HepG2 (cell line): ENCODE measurements around the gene ZNF860. TPM values are rescaled to one million over a fixed set of nuclear protein-coding genes. Genes with fewer than 3 reads are reported as not detected.
A peak's percentile ranks its signal among the peaks of the same experiment; 100 is the strongest.

Experiments used
- ATAC-seq: fragments of 200-7000 bp; cut with Tn5 transposase; 3 replicates; pipeline ENCODE4 v1.9.1; 2020; ENCODE audit warnings: mild to moderate bottlenecking, moderate library complexity
- BruUV-seq: library from RNA; stranded (reverse); fragments of 400-500 nt; replicated peaks from 2 replicates; lab custom pipeline; 2021; lab: Mats Ljungman, UMichigan
- CTCF ChIA-PET: fragments of 300-600 bp; formaldehyde crosslinking; extraction: SDS; loops from one replicate; lab custom pipeline; 2021; ENCODE audit warnings: low total read pairs, inconsistent platforms, low intra/inter-chr PET ratio; lab: Yijun Ruan, JAX
- POLR2A ChIA-PET: fragments of 350-600 bp; sonication (Branson Sonifier 250); formaldehyde crosslinking; loops from one replicate; lab custom pipeline; 2020; ENCODE audit warnings: antibody characterized with exemption, inconsistent platforms; lab: Yijun Ruan, JAX
- DNase-seq: peaks from one replicate; pipeline ENCODE4 v3.0.0-alpha.2; 2015; ENCODE audit warnings: low spot score
- FAIRE-seq: peaks from 3 replicates; lab custom pipeline; 2011; peaks lifted over from hg19 to GRCh38; lab: Jason Lieb, UNC
- H2AFZ ChIP-seq: one replicate; pipeline ENCODE4 v1.6.1; 2011; ENCODE audit warnings: low read length, inconsistent platforms
- H3K27ac ChIP-seq: fragments of 300-600 bp; 3 replicates; pipeline ENCODE4 v1.8.0; 2011; ENCODE audit warnings: mixed run types, mild to moderate bottlenecking, mixed read lengths, low read length, inconsistent platforms; ENCODE audit not compliant: insufficient read depth; ENCODE audit errors: extremely low read length
- H3K27me3 ChIP-seq, 2 experiments: fragments of 200-600 bp in 1 of 2; 2 replicates in 1 of 2; 3 replicates in 1 of 2; pipeline versions ENCODE4 v1.6.0 to v1.8.0; 2011; ENCODE audit warnings: low read length in 2 of 2, mild to moderate bottlenecking in 2 of 2, moderate library complexity in 2 of 2, inconsistent platforms in 1 of 2; ENCODE audit not compliant: insufficient read depth in 2 of 2, control insufficient read depth in 1 of 2
- H3K36me3 ChIP-seq, 2 experiments: fragments of 200-600 bp in 1 of 2; replicated peaks in 1 of 2; 2 replicates in 1 of 2; 3 replicates in 1 of 2; pipeline versions ENCODE4 v1.5.1 to v1.8.0; 2011; ENCODE audit warnings: low read length in 2 of 2, inconsistent platforms in 1 of 2; ENCODE audit not compliant: insufficient read depth in 2 of 2, control insufficient read depth in 1 of 2
- H3K4me1 ChIP-seq: 2 replicates; pipeline ENCODE4 v1.5.1; 2012; ENCODE audit warnings: low read length, inconsistent platforms; ENCODE audit not compliant: insufficient read depth
- H3K4me2 ChIP-seq: 2 replicates; pipeline ENCODE4 v1.6.0; 2011; ENCODE audit warnings: low read depth, low read length, inconsistent platforms
- H3K4me3 ChIP-seq, 3 experiments: fragments of 200-600 bp in 1 of 3; sonication (generic), shearing (Covaris generic) in 1 of 3; replicated peaks in 1 of 3; 2 replicates each; pipeline ENCODE4 v1.5.1; 2011 to 2016; ENCODE audit warnings: low read length in 3 of 3, inconsistent platforms in 2 of 3, low read depth in 2 of 3, mild to moderate bottlenecking in 2 of 3, control low read depth in 1 of 3, mixed read lengths in 1 of 3; ENCODE audit not compliant: insufficient read depth in 1 of 3
- H3K79me2 ChIP-seq: one replicate; pipeline ENCODE4 v1.6.1; 2011; ENCODE audit warnings: low read length, inconsistent platforms; ENCODE audit not compliant: insufficient read depth
- H3K9ac ChIP-seq: 2 replicates; pipeline ENCODE4 v1.6.0; 2011; ENCODE audit warnings: mild to moderate bottlenecking, low read depth, low read length, inconsistent platforms; ENCODE audit not compliant: insufficient read depth
- H3K9me3 ChIP-seq: 2 replicates; pipeline ENCODE4 v1.5.1; 2012; ENCODE audit warnings: mild to moderate bottlenecking, low read length
- H4K20me1 ChIP-seq: 2 replicates; pipeline ENCODE4 v1.6.0; 2011; ENCODE audit warnings: inconsistent platforms, mild to moderate bottlenecking, low read length, moderate library complexity; ENCODE audit not compliant: insufficient read depth
- ARHGAP35 ChIP-seq: sonication (generic); formaldehyde crosslinking; IDR thresholded peaks from 2 replicates; pipeline ENCODE4 v1.9.0; 2022; ENCODE audit warnings: mild to moderate bottlenecking, inconsistent platforms, moderate library complexity, missing genetic modification reagents, borderline replicate concordance
- CREM ChIP-seq, 2 experiments: sonication (generic) in 1 of 2; formaldehyde crosslinking in 1 of 2; IDR thresholded peaks; 2 replicates each; pipeline versions ENCODE4 v1.4.0 to v1.6.1; 2016 to 2020; ENCODE audit warnings: antibody characterized with exemption in 1 of 2, mild to moderate bottlenecking in 1 of 2, missing genetic modification reagents in 1 of 2
- DMAP1 ChIP-seq: IDR thresholded peaks from 2 replicates; pipeline ENCODE4 v1.6.1; 2016
- ELF3 ChIP-seq: IDR thresholded peaks from 2 replicates; pipeline ENCODE4 v1.6.1; 2016; ENCODE audit warnings: missing genetic modification reagents, missing compliant biosample characterization
- ESRRA ChIP-seq: sonication (generic); formaldehyde crosslinking; IDR thresholded peaks from 2 replicates; pipeline ENCODE4 v1.5.1; 2020; ENCODE audit warnings: mild to moderate bottlenecking, low read depth, missing genetic modification reagents
- GATAD2A ChIP-seq: IDR thresholded peaks from 2 replicates; pipeline ENCODE4 v1.6.1; 2016
- GPN1 ChIP-seq: sonication (generic); formaldehyde crosslinking; IDR thresholded peaks from 2 replicates; pipeline ENCODE4 v1.5.1; 2020; ENCODE audit warnings: missing genetic modification reagents, borderline replicate concordance
- HNF4G ChIP-seq, 2 experiments: sonication (generic) in 1 of 2; formaldehyde crosslinking in 1 of 2; IDR thresholded peaks; 2 replicates each; pipeline versions ENCODE4 v1.4.0 to v1.6.1; 2011 to 2020; ENCODE audit warnings: borderline replicate concordance in 2 of 2, low read depth in 2 of 2, mild to moderate bottlenecking in 2 of 2, low read length in 1 of 2, missing genetic modification reagents in 1 of 2, moderate library complexity in 1 of 2
- NCOA1 ChIP-seq: sonication (generic); formaldehyde crosslinking; IDR thresholded peaks from 2 replicates; pipeline ENCODE4 v1.9.0; 2021; ENCODE audit warnings: missing genetic modification reagents
- NR2F1 ChIP-seq, 2 experiments: fragments of 450-650 bp in 1 of 2; formaldehyde crosslinking in 1 of 2; IDR thresholded peaks; 2 replicates each; pipeline versions ENCODE4 v1.5.0 to v1.6.1; 2016 to 2020; ENCODE audit warnings: mild to moderate bottlenecking in 1 of 2, missing compliant biosample characterization in 1 of 2, missing genetic modification reagents in 1 of 2, moderate library complexity in 1 of 2
- NR2F6 ChIP-seq, 2 experiments: IDR thresholded peaks; 2 replicates each; pipeline ENCODE4 v1.6.1; 2016; ENCODE audit warnings: antibody characterized with exemption in 1 of 2, mild to moderate bottlenecking in 1 of 2
- RARA ChIP-seq: IDR thresholded peaks from 2 replicates; pipeline ENCODE4 v1.6.1; 2016; ENCODE audit warnings: missing genetic modification reagents, missing compliant biosample characterization
- TEAD3 ChIP-seq: optimal IDR thresholded peaks from 2 replicates; pipeline ENCODE3; 2016; ENCODE audit warnings: borderline replicate concordance
- ZNF343 ChIP-seq: sonication (generic); formaldehyde crosslinking; IDR thresholded peaks from 2 replicates; pipeline ENCODE4 v1.4.0; 2020; ENCODE audit warnings: mild to moderate bottlenecking, missing genetic modification reagents
- ZNF644 ChIP-seq: IDR thresholded peaks from 2 replicates; pipeline ENCODE4 v1.6.1; 2016; ENCODE audit warnings: low read depth
- ZNF672 ChIP-seq: sonication (generic); formaldehyde crosslinking; IDR thresholded peaks from 2 replicates; pipeline ENCODE4 v1.8.1; 2022; ENCODE audit warnings: missing genetic modification reagents
- ZNF839 ChIP-seq: sonication (generic); formaldehyde crosslinking; IDR thresholded peaks from 2 replicates; pipeline ENCODE4 v1.4.0; 2020; ENCODE audit warnings: missing genetic modification reagents, mild to moderate bottlenecking, borderline replicate concordance
- WGBS: methylation state at CpG from one replicate; pipeline ENCODE4 v1.1.6; 2017; ENCODE audit warnings: low lambda C conversion rate; 5-methylcytosine and 5-hydroxymethylcytosine counted together
- in situ Hi-C: cut with HindIII; loops from 2 replicates; pipeline ENCODE4 v1.10.0; 2017; ENCODE audit warnings: low pct_unique_long_range_greater_than_20kb; ENCODE audit not compliant: extremely low pct_ligation_motif_present
- intact Hi-C: fragments of 100-400 bp; cut with micrococcal nuclease; formaldehyde crosslinking; loops from one replicate; pipeline ENCODE4 v1.10.0; 2022; ENCODE audit not compliant: unreplicated experiment
- polyA plus RNA-seq, 8 experiments: library from polyadenylated mRNA; depleted of rRNA in 3 of 8; stranded (reverse) in 7 of 8; unstranded in 1 of 8; fragments of >200 nt; fragmentation: Illumina TruSeq in 4 of 8; extraction: Trizol in 4 of 8; gene quantifications; 2 replicates each; pipeline versions ENCODE4 v1.2.1 to v1.2.3, GENCODE V29; 2011 to 2016; ENCODE audit warnings: low read depth in 4 of 8, missing spikeins in 1 of 8, mixed read lengths in 1 of 8; ENCODE audit not compliant: insufficient read depth in 1 of 8
- total RNA-seq, 5 experiments: library from RNA; depleted of rRNA; stranded (reverse); fragments of >200 nt; fragmentation: Illumina TruSeq; extraction: Trizol; gene quantifications; 2 replicates each; pipeline ENCODE4 v1.2.3, GENCODE V29; 2016; ENCODE audit warnings: low read depth in 1 of 5
- TF ChIP-seq, protein P1 (sequence below): sonication (generic); formaldehyde crosslinking; conservative IDR thresholded peaks from 2 replicates; pipeline ENCODE4 v1.4.0; 2020; ENCODE audit warnings: mild to moderate bottlenecking, missing genetic modification reagents, moderate library complexity
- TF ChIP-seq, protein P2 (sequence below): sonication (generic); formaldehyde crosslinking; IDR thresholded peaks from 2 replicates; pipeline ENCODE4 v1.4.0; 2020; ENCODE audit warnings: missing genetic modification reagents

ZNF860 gene
- total and polyA plus RNA-seq, 2 of the 13 experiments (the other 11 are each of a cell fraction or from before 2014, with no cell fraction given): 0.55 to 0.73 TPM

DNA sequence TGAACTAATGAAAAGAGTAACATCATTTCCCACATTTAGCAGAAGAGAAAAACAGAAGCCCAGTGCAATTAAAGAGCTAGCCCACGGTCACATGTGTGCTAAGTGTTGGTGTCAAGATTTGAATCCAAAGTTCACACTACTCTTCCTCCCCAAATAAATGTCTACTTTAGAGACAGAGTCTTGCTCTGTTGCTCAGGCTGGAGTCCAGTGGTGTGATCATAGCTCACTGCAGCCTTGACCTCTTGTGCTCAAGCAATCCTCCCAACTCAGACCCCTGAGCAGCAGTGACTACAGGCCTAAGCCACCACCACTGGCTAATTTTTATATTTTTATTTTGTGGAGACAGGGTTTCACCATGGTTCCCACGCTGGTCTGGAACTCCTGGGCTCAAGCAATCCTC, 5.2 kb upstream of the ZNF860 start:
- POLR2A ChIA-PET: no interaction called here
- TF ChIP-seq NR2F1 (CRISPR knock-in tag; IDR thresholded peaks at IDR 0.05): peak in 1 of 2 experiments; percentile 39; a peak in 1 of 4 replicates
- no peak for TF ChIP-seq ZNF343
- TF ChIP-seq ZNF839 (CRISPR knock-in tag): no peak
- peak; percentile 37; the same call in 1 of the 2 replicates for TF ChIP-seq RARA (CRISPR knock-in tag)
- TF ChIP-seq ESRRA: no peak
- TF ChIP-seq, protein P1, sequence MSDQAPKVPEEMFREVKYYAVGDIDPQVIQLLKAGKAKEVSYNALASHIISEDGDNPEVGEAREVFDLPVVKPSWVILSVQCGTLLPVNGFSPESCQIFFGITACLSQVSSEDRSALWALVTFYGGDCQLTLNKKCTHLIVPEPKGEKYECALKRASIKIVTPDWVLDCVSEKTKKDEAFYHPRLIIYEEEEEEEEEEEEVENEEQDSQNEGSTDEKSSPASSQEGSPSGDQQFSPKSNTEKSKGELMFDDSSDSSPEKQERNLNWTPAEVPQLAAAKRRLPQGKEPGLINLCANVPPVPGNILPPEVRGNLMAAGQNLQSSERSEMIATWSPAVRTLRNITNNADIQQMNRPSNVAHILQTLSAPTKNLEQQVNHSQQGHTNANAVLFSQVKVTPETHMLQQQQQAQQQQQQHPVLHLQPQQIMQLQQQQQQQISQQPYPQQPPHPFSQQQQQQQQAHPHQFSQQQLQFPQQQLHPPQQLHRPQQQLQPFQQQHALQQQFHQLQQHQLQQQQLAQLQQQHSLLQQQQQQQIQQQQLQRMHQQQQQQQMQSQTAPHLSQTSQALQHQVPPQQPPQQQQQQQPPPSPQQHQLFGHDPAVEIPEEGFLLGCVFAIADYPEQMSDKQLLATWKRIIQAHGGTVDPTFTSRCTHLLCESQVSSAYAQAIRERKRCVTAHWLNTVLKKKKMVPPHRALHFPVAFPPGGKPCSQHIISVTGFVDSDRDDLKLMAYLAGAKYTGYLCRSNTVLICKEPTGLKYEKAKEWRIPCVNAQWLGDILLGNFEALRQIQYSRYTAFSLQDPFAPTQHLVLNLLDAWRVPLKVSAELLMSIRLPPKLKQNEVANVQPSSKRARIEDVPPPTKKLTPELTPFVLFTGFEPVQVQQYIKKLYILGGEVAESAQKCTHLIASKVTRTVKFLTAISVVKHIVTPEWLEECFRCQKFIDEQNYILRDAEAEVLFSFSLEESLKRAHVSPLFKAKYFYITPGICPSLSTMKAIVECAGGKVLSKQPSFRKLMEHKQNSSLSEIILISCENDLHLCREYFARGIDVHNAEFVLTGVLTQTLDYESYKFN: 0 out of 2 replicates have a peak, but pooled peaks have one; percentile 13
- peak; percentile 59 for TF ChIP-seq GATAD2A (CRISPR knock-in tag)
- TF ChIP-seq ELF3 (CRISPR knock-in tag): no peak
- no peak for TF ChIP-seq DMAP1 (CRISPR knock-in tag)
- TF ChIP-seq CREM (IDR thresholded peaks at IDR 0.05): no peak
- no peak for TF ChIP-seq CREM (CRISPR knock-in tag; IDR thresholded peaks at IDR 0.05)
- TF ChIP-seq ZNF672 (CRISPR knock-in tag): no peak
- no peak for TF ChIP-seq TEAD3 (CRISPR knock-in tag)
- peak; percentile 44; the same call in 1 of the 2 replicates for TF ChIP-seq NR2F6 (IDR thresholded peaks at IDR 0.05)
- TF ChIP-seq NR2F6 (CRISPR knock-in tag; IDR thresholded peaks at IDR 0.05): peak; percentile 75
- no peak for TF ChIP-seq ARHGAP35 (CRISPR knock-in tag)
- TF ChIP-seq, protein P2, sequence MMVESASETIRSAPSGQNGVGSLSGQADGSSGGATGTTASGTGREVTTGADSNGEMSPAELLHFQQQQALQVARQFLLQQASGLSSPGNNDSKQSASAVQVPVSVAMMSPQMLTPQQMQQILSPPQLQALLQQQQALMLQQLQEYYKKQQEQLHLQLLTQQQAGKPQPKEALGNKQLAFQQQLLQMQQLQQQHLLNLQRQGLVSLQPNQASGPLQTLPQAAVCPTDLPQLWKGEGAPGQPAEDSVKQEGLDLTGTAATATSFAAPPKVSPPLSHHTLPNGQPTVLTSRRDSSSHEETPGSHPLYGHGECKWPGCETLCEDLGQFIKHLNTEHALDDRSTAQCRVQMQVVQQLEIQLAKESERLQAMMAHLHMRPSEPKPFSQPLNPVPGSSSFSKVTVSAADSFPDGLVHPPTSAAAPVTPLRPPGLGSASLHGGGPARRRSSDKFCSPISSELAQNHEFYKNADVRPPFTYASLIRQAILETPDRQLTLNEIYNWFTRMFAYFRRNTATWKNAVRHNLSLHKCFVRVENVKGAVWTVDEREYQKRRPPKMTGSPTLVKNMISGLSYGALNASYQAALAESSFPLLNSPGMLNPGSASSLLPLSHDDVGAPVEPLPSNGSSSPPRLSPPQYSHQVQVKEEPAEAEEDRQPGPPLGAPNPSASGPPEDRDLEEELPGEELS: 0 out of 2 replicates have a peak, but pooled peaks have one; percentile 10
- 0 out of 2 replicates have a peak, but pooled peaks have one; percentile 24 for TF ChIP-seq HNF4G (IDR thresholded peaks at IDR 0.05; ENCODE audit: borderline replicate concordance, low read depth, low read length)
- no peak for TF ChIP-seq HNF4G (CRISPR knock-in tag; IDR thresholded peaks at IDR 0.05; ENCODE audit: borderline replicate concordance, low read depth)
- TF ChIP-seq ZNF644 (CRISPR knock-in tag): 0 out of 2 replicates have a peak, but pooled peaks have one; percentile 28
- TF ChIP-seq NCOA1 (CRISPR knock-in tag): no peak
- no peak for TF ChIP-seq GPN1 (CRISPR knock-in tag)

More for the DNA sequence above, 5.2 kb upstream of the ZNF860 start:
- Histone ChIP-seq H3K9me3 (no peaks in the 10 kb centered on the region), H3K4me3 (no peak overlapping the region; a peak in 1 of 6 replicates), H3K36me3 (0 out of 5 replicates have a peak, but pooled peaks cover 0 to 2% of the 10 kb centered on the region in 2 experiments), H4K20me1 (no peaks in the 10 kb centered on the region), H3K4me2 (0 out of 2 replicates have a peak overlapping the region, but pooled peaks have one; percentile 29), H3K79me2 (peaks cover 83% of the 10 kb centered on the region), H2AFZ (no peak overlapping the region), H3K9ac (no peak overlapping the region), H3K27ac (no peak overlapping the region), H3K4me1 (peaks cover 84% of the 10 kb centered on the region), H3K27me3 (no peaks in the 10 kb centered on the region; a peak in 1 of 5 replicates)
- CTCF ChIA-PET: no interaction called here
- DNase-seq: no peak
- in situ Hi-C loops (no loop called here), intact Hi-C loops (no loop called here)
- FAIRE-seq: peak; percentile 68
- WGBS: 43% methylated on average over 2 of the region's 2 CpGs
- BruUV-seq: no TSS peak
- ATAC-seq: no peak
